PC-9 (cell line): Measurements from ENCODE around the gene AP2B1. TPM values are rescaled to one million over a fixed set of nuclear protein-coding genes. Genes with fewer than 3 reads are reported as not detected.

Experiments used
- BruUV-seq: library from RNA; stranded (reverse); fragments of 400-500 nt; replicated peaks from 2 replicates; lab custom pipeline; 2021; lab: Mats Ljungman, UMichigan
- CTCF ChIA-PET: fragments of 300-600 bp; sonication (Branson Sonifier 250); formaldehyde crosslinking; loops from one replicate; lab custom pipeline; 2022; ENCODE audit warnings: antibody characterized with exemption; lab: Charles Lee
- POLR2A ChIA-PET: fragments of 300-600 bp; sonication (Branson Sonifier 250); formaldehyde crosslinking; loops from one replicate; lab custom pipeline; 2022; ENCODE audit warnings: antibody characterized with exemption; ENCODE audit not compliant: unreplicated experiment; lab: Charles Lee
- DNase-seq, 2 experiments: peaks; one replicate each; pipeline versions ENCODE4 v3.0.0 to v3.0.0-alpha.2; 2015 to 2022; ENCODE audit warnings: mixed read lengths in 1 of 2
- H2AFZ ChIP-seq: fragments of 200-600 bp; sonication (generic); 2 replicates; pipeline ENCODE4 v1.8.1; 2017; ENCODE audit warnings: antibody characterized with exemption
- H3F3A ChIP-seq: fragments of 200-600 bp; sonication (generic); 2 replicates; pipeline ENCODE4 v1.8.1; 2017; ENCODE audit warnings: antibody characterized with exemption, mild to moderate bottlenecking, low read depth; ENCODE audit not compliant: insufficient read depth
- H3K27ac ChIP-seq: fragments of 200-600 bp; sonication (generic); 2 replicates; pipeline ENCODE4 v1.6.1; 2016; ENCODE audit warnings: mixed run types
- H3K27me3 ChIP-seq: fragments of 200-600 bp; sonication (generic); 2 replicates; pipeline ENCODE4 v1.6.1; 2016; ENCODE audit warnings: low read depth, mixed run types; ENCODE audit not compliant: insufficient read depth
- H3K36me3 ChIP-seq: fragments of 200-600 bp; sonication (generic); 2 replicates; pipeline ENCODE4 v1.6.1; 2016; ENCODE audit warnings: low read depth, mixed run types
- H3K4me1 ChIP-seq: fragments of 200-600 bp; sonication (generic); replicated peaks from 2 replicates; pipeline ENCODE4 v1.6.1; 2016; ENCODE audit warnings: mixed run types; ENCODE audit not compliant: insufficient read depth
- H3K4me2 ChIP-seq: fragments of 200-600 bp; sonication (generic); 2 replicates; pipeline ENCODE4 v1.6.1; 2017; ENCODE audit warnings: mixed run types
- H3K4me3 ChIP-seq: fragments of 200-600 bp; sonication (generic); 2 replicates; pipeline ENCODE4 v1.6.1; 2016; ENCODE audit warnings: mixed run types
- H3K79me2 ChIP-seq: fragments of 200-600 bp; sonication (generic); 2 replicates; pipeline ENCODE4 v1.6.1; 2017; ENCODE audit warnings: low read depth, mixed run types
- H3K9me2 ChIP-seq: fragments of 200-600 bp; sonication (generic); 2 replicates; pipeline ENCODE4 v1.8.1; 2017; ENCODE audit warnings: mild to moderate bottlenecking; ENCODE audit not compliant: insufficient read depth
- H3K9me3 ChIP-seq: fragments of 200-600 bp; sonication (generic); 2 replicates; pipeline ENCODE4 v1.8.1; 2016; ENCODE audit warnings: low read depth; ENCODE audit not compliant: insufficient read depth
- H4K20me1 ChIP-seq: fragments of 200-600 bp; sonication (generic); 2 replicates; pipeline ENCODE4 v1.8.1; 2017; ENCODE audit not compliant: insufficient read depth
- EZH2 ChIP-seq: fragments of 200-600 bp; sonication (generic); IDR thresholded peaks from 2 replicates; pipeline ENCODE4 v1.8.0; 2017; ENCODE audit warnings: antibody characterized with exemption, low read depth
- intact Hi-C: fragments of 100-400 bp; cut with micrococcal nuclease; formaldehyde crosslinking; loops from one replicate; pipeline ENCODE4 v1.10.0; 2022; ENCODE audit not compliant: unreplicated experiment
- total RNA-seq: library from RNA; stranded (reverse); gene quantifications from 2 replicates; pipeline ENCODE4 v1.2.3, GENCODE V29; 2021
- TF ChIP-seq, protein P1 (sequence below): fragments of 200-600 bp; sonication (generic); conservative IDR thresholded peaks from 2 replicates; pipeline ENCODE4 v1.6.1; 2017; ENCODE audit warnings: mixed run types, antibody characterized with exemption, mild to moderate bottlenecking, moderate library complexity

The AP2B1 gene
- total RNA-seq, 1 experiment from 2014 or later: 186 TPM

GRCh38 chr17:35645923-35646322, 58.8 kb downstream of the AP2B1 start:
- CTCF ChIA-PET: no interaction called here

DNA sequence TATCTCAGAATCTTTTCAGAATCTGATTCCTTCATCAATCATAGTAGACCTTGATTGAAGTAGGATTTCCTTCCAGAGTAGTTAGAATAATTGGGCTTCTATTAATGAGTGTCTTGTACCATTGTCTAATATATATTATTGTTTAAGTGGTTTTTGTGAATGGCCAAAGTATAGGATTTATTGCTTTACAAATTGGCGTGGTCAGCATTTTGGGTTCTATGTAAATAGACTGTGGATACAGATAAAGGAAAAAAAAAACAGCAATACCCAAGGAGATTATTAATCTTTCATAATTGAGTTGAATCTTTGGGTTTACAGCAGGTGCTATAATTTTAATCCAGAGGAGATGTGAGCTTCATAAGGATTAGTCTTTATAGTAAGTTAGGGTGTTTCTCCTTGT, 64.3 kb downstream of the AP2B1 start:
- H3K27ac ChIP-seq: no peak overlapping the region
- H3K9me3 ChIP-seq: no peaks in the 10 kb centered on the region
- TF ChIP-seq EZH2: no peak
- TF ChIP-seq, protein P1, sequence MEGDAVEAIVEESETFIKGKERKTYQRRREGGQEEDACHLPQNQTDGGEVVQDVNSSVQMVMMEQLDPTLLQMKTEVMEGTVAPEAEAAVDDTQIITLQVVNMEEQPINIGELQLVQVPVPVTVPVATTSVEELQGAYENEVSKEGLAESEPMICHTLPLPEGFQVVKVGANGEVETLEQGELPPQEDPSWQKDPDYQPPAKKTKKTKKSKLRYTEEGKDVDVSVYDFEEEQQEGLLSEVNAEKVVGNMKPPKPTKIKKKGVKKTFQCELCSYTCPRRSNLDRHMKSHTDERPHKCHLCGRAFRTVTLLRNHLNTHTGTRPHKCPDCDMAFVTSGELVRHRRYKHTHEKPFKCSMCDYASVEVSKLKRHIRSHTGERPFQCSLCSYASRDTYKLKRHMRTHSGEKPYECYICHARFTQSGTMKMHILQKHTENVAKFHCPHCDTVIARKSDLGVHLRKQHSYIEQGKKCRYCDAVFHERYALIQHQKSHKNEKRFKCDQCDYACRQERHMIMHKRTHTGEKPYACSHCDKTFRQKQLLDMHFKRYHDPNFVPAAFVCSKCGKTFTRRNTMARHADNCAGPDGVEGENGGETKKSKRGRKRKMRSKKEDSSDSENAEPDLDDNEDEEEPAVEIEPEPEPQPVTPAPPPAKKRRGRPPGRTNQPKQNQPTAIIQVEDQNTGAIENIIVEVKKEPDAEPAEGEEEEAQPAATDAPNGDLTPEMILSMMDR: no peak
- no peaks in the 10 kb centered on the region for H3K9me2 ChIP-seq
- no peak overlapping the region for H3K4me3 ChIP-seq
- intact Hi-C loops: loop anchor here (5.0 kb wide), 1 partner anchor 41 kb away; no protein-coding TSS in a partner anchor
- H3K36me3 ChIP-seq: no peaks in the 10 kb centered on the region; the same call in 1 of the 2 replicates
- no peaks in the 10 kb centered on the region for H3F3A ChIP-seq
- CTCF ChIA-PET: no interaction called here
- no TSS peak for BruUV-seq
- no peak for DNase-seq
- no peaks in the 10 kb centered on the region for H3K4me1 ChIP-seq
- POLR2A ChIA-PET: no interaction called here
- H2AFZ ChIP-seq: no peak overlapping the region
- H3K4me2 ChIP-seq: no peak overlapping the region
- no peaks in the 10 kb centered on the region; the same call in 1 of the 2 replicates for H4K20me1 ChIP-seq
- H3K79me2 ChIP-seq: no peaks in the 10 kb centered on the region
- H3K27me3 ChIP-seq: no peaks in the 10 kb centered on the region

More at GRCh38 chr17:35645923-35646322, 58.8 kb downstream of the AP2B1 start:
- no peak overlapping the region for H2AFZ ChIP-seq
- H3K27ac ChIP-seq: no peak overlapping the region
- 0 out of 2 replicates have a peak, but pooled peaks cover 3% of the 10 kb centered on the region for H3F3A ChIP-seq
- POLR2A ChIA-PET: no interaction called here
- no peak overlapping the region for H3K4me3 ChIP-seq
- no peaks in the 10 kb centered on the region for H3K79me2 ChIP-seq
- no peaks in the 10 kb centered on the region for H3K9me3 ChIP-seq
- H3K9me2 ChIP-seq: no peaks in the 10 kb centered on the region
- intact Hi-C loops: no loop called here
- H3K36me3 ChIP-seq: peaks cover 2% of the 10 kb centered on the region; the same call in 1 of the 2 replicates
- BruUV-seq: no TSS peak
- H4K20me1 ChIP-seq: no peaks in the 10 kb centered on the region
- no peaks in the 10 kb centered on the region for H3K27me3 ChIP-seq
- TF ChIP-seq, protein P1: no peak
- no peak for TF ChIP-seq EZH2
- H3K4me1 ChIP-seq: no peaks in the 10 kb centered on the region
- no peak overlapping the region for H3K4me2 ChIP-seq
- DNase-seq: no peak

GRCh38 chr17:35653619-35654361, 66.7 kb downstream of the AP2B1 start:
- H3K27me3 ChIP-seq: no peaks in the 10 kb centered on the region
- peaks cover 5% of the 10 kb centered on the region for H3K36me3 ChIP-seq
- H3K9me2 ChIP-seq: no peaks in the 10 kb centered on the region
- ChIA-PET CTCF (interaction anchor here (0.6 kb wide), 2 partner anchors 27 to 675 kb away, joined by 4 read pairs; no protein-coding TSS in a partner anchor), POLR2A (no interaction called here)
- H3K4me3 ChIP-seq: no peak overlapping the region
- no peaks in the 10 kb centered on the region for H3K9me3 ChIP-seq
- no peak for DNase-seq
- no peaks in the 10 kb centered on the region for H3F3A ChIP-seq
- BruUV-seq: no TSS peak
- H2AFZ ChIP-seq: no peak overlapping the region
- no peak overlapping the region for H3K4me2 ChIP-seq
- no peak overlapping the region for H3K27ac ChIP-seq
- H3K79me2 ChIP-seq: no peaks in the 10 kb centered on the region
- H3K4me1 ChIP-seq: no peaks in the 10 kb centered on the region
- intact Hi-C loops: loop anchor here (5.0 kb wide), 1 partner anchor 39 kb away; no protein-coding TSS in a partner anchor
- no peaks in the 10 kb centered on the region; the same call in none of the 2 replicates for H4K20me1 ChIP-seq
- TF ChIP-seq, protein P1: no peak
- TF ChIP-seq EZH2: no peak
